GM19438 (cell line): Measurements from ENCODE around the gene IFI44.

ENCODE experiments used
- ATAC-seq: cut with Tn5 transposase; IDR thresholded peaks from one replicate; pipeline ENCODE4 v1.9.1; 2021; ENCODE audit warnings: low read depth; ENCODE audit not compliant: unreplicated experiment

Gene IFI44

DNA sequence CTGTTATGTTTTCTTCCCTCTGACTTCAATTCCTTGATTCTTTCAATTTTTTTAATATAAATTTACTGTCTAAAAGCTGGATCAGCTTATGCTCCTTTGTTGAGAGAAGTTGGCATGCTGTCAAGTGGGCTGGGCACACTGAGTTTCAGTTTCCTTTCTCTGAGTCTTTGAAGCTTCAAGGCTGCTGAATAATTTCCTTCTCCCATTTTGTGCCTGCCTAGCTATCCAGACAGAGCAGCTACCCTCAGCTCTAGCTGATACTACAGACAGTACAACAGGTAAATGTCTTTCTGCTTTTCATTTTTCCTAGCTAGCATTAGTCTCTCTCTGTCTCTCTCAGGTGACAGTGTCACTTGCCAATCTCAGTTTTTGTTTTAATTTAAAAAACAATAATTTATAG is at the start of gene IFI44:
TSS of gene IFI44 (plus strand) at position 204 of the 400 bp plus-strand sequence. CDS start 365 bp downstream, outside the sequence.
- no peak for ATAC-seq

GRCh38 chr1:78601068-78601467 is 48.6 kb upstream of the IFI44 start:
- no peak for ATAC-seq

GRCh38 chr1:78603206-78603605 is 46.4 kb upstream of the IFI44 start:
- ATAC-seq = no peak

- ATAC-seq = no peak
These were observed 45.0 kb upstream of the IFI44 start for GRCh38 chr1:78604643-78605042.

DNA sequence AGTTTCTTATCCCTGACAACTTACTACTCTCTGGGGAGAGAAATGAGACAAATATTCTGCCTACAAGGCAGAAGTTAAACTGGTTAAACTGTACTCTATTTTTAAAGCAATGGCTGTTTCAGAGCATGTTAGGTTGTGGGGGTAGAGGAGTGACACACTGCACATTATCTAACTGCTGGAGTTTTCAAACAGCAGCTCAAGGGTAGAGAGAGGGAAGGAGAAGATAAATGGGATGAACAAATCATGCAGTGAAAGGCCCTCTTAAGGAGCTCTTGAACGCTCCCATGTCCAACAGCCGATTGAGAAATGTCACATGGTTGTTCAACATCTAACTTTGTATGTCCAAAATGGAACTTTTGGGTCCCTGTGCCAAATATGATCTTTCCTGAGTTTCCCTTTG is 43.4 kb upstream of the IFI44 start:
- no peak for ATAC-seq

DNA sequence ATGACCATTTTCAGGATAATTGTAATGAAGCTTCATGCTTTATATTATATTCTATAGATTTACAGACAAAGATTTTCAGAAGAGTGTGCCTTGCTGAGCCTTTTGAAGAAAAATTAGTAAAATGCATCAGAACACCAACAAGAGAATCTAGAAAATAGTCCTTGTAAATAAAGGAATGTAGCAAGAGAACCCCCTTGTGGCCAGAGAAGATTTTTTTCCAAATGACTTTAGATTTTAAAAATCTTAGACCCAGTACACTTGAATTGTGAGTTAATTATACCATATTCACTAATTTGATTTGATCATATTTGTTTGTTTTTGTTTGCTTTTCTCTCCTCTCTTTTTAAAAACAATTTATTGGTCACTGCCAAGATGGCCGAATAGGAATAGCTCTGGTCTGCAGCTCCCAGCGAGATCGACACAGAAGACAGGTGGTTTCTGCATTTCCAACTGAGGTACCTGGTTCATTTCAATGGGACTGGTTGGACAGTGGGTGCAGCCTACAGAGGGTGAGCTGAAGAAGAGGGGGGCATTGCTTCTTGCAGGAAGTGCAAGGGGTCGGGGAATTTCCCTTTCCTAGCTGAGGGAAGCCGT is 42.2 kb upstream of the IFI44 start:
- ATAC-seq = no peak

DNA sequence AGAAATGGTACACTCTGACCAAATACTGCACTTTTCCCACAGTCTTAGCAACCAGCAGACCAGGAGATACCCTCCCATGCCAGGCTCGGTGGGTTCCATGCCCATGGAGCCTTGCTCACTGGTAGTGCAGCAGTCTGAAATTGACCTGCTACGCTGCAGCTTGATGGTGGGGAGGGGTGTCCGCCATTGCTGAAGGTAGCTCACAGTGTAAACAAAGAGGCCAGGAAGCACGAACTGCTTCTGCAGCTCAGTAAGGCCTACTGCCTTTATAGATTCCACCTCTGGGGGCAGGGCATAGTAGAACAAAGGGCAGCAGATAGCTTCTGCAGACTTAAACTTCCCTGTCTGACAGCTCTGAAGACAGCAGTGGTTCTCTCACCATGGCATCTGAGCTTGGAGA is 41.7 kb upstream of the IFI44 start:
- ATAC-seq = no peak

GRCh38 chr1:78617615-78618026 is 32.0 kb upstream of the IFI44 start:
- peak; percentile 52 for ATAC-seq

DNA sequence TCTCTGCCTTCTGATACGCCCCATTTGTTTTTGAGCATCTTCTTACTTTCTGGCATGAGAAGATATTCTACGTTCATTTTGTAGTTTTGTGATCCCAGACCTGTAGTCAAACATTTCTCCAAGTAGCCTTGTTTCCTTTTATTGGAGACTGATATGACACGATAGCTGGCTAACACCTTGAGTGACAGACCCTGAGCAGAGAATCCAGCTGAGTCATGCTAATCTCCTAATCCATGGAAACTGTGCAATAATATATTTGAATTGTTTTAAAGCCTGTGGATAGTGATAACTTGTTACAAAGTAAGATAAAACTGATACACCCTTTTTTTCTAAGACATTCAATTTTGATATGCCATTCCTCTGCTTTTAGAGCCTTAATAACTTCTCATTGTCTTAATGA is 30.6 kb upstream of the IFI44 start:
- ATAC-seq = no peak

DNA sequence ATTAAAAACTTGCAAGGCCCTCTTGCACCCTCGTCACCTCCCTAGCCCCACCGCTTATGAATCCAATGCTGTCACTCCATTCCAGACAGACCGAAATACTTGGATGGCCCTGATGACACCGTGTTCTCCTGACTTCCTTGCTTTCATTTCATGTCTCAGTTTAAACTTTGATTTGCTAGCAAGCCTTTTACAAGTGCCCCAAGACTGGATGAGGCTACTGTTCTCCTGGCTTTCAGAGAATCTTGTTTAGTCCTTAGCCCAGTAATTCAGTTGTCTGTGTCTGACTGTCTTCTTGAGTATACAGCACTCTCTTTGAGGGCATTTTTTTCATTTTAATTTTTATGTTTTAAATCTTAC is 30.2 kb upstream of the IFI44 start:
- ATAC-seq = peak; percentile 3

- peak; percentile 41 for ATAC-seq
These were observed 29.6 kb upstream of the IFI44 start, which contains the start of gene IFI44L for GRCh38 chr1:78619803-78620579. IFI44L (plus strand) TSS chr1:78620448; CDS start chr1:78627916, 7,468 bp downstream.

GRCh38 chr1:78620666-78621065 is 29.0 kb upstream of the IFI44 start:
- no peak for ATAC-seq

DNA sequence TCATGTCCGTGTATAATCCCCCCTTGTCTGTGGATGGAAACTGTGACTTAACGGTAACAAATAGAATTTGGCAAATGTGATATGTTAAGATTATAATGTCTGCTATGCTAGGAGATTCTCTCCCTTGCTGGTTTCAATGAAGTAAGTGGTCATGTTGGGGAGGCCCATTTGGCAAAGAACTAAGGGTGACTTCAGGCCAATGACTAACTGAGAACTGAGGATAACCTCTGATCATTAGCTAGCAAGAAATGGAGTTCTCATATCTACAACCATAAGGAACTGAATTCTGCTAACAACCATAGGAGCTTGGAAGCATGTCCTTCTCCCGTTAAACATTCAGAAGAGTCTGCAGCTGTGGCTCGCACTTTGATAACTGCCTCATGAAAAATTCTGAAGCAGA is 27.1 kb upstream of the IFI44 start:
- no peak for ATAC-seq

DNA sequence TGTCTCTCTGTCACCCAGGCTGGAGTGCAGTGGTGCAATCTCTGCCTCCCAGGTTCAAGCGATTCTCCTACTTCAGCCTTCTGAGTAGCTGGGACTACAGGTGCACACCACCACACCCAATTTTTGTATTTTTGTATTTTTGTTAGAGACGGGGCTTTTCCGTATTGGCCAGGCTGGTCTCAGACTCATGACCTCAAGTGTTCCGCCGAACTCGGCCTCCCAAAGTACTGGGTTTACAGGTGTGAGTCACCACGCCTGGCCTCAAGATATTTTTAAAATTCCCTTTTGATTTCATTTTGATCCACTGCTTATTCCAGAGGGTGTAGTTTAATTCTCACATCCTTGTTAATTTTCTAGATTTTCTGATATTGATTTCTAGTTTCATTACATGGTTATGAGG is 25.6 kb upstream of the IFI44 start:
- ATAC-seq = no peak

DNA sequence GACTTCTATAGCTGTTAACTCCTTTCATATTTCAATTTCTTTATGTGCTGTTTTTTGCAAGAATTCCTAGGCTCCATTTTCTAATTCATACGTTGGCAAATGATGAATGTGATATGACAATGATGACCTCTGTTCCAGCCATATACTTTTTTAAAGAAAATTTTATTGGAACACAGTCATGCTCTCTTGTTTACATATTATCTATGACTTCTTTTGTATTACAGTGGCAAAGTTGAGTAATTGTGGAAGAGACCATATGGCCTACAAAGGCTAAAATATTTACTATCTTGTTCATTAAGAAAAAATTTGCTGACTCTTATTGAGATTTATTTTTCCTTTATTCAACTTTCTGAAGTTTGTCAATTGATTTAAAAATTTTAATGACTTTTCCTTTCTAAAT is 22.3 kb upstream of the IFI44 start:
- ATAC-seq = no peak

GRCh38 chr1:78630600-78630999 is 19.0 kb upstream of the IFI44 start:
- no peak for ATAC-seq

GRCh38 chr1:78633209-78633608 is 16.4 kb upstream of the IFI44 start:
- ATAC-seq = no peak

- ATAC-seq = no peak
These were observed 9.2 kb upstream of the IFI44 start for GRCh38 chr1:78640462-78640861.

GRCh38 chr1:78641558-78641957 is 8.1 kb upstream of the IFI44 start:
- no peak for ATAC-seq

DNA sequence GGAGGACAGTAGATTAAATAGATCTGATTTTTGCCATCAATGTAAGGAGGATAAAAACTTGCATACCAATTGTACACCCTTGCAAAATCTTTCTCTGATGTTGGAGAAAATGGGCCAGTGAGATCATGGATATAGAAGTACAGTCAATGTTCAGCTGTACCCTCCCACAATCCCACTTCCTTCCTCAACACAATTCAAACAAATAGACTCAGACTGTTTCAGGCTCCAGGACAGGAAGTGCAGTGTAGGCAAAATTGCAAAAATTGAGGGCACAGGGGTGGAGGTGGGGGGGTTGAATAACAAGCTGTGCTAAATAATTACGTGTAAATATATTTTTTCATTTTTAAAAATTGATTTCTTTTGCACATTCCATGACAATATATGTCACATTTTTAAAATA is 3.9 kb upstream of the IFI44 start:
- no peak for ATAC-seq

- no peak for ATAC-seq
These were observed 2.4 kb upstream of the IFI44 start for GRCh38 chr1:78647238-78647637.

- no peak for ATAC-seq
These were observed 556 bp downstream of the IFI44 start for GRCh38 chr1:78650114-78650660.
